ENCODE results near the gene ALPG. TPM values are rescaled to one million over a fixed set of nuclear protein-coding genes. Genes with fewer than 3 reads are reported as not detected.
"Not testable (repeated sequence)": the region's sequence is repeated elsewhere in the genome, so short reads cannot be mapped to it uniquely, and the experiment has no call there.

Gene ALPG
- total RNA-seq, 4 donors from 2014 or later: not detected

DNA sequence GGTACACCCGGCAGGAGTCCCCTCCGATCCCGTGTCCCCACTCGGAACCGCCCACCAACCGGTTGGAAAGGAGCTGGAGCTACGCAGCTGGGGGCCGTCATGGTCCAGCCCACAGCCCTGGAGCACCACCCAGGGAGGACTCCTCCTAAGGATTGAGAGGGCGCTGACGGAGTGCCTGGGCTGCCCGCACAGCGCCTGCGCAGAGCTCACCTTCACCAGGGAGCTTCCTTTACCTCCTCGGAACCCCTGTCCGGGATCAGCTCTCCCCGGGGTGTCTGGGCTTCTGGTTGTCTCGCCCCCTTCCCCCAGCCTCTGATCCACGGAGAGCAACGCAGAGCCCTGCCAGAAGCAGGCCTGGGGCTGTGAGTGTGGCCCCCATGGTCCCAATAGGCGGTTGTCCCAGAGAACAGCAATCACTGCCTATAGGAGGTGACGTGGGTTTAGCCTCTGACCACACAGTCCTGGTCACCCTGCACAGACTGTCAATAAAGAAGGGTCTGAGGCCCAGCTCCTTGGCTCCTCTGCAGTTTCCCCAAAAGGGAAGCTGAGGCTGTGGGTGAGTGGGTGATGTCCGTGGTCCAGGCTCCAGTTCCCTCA is 14.6 kb downstream of the ALPG start:
- Histone ChIP-seq H3K4me1 (peaks cover 0 to 25% (median 1%) of the 10 kb centered on the region in 4 donors), H3K4me3 (peak overlapping the region in 2 of 4 donors; percentile 37), H3K36me3 (no peaks in the 10 kb centered on the region), H3K27ac (no peak overlapping the region), H3K27me3 (peaks cover 0 to 35% of the 10 kb centered on the region in 2 donors), H3K9me3 (peaks cover 0 to 2% (median 0%) of the 10 kb centered on the region in 4 donors)
- no peak for DNase-seq
- TF ChIP-seq, protein P1, sequence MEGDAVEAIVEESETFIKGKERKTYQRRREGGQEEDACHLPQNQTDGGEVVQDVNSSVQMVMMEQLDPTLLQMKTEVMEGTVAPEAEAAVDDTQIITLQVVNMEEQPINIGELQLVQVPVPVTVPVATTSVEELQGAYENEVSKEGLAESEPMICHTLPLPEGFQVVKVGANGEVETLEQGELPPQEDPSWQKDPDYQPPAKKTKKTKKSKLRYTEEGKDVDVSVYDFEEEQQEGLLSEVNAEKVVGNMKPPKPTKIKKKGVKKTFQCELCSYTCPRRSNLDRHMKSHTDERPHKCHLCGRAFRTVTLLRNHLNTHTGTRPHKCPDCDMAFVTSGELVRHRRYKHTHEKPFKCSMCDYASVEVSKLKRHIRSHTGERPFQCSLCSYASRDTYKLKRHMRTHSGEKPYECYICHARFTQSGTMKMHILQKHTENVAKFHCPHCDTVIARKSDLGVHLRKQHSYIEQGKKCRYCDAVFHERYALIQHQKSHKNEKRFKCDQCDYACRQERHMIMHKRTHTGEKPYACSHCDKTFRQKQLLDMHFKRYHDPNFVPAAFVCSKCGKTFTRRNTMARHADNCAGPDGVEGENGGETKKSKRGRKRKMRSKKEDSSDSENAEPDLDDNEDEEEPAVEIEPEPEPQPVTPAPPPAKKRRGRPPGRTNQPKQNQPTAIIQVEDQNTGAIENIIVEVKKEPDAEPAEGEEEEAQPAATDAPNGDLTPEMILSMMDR (IDR thresholded peaks at IDR 0.05): no peak
- no peak for TF ChIP-seq POLR2A (IDR thresholded peaks at IDR 0.05)

- no peak overlapping the region for H3K4me3 ChIP-seq
- H3K9me3 ChIP-seq: peaks cover 0 to 2% (median 0%) of the 10 kb centered on the region in 4 donors
- no peaks in the 10 kb centered on the region for H3K36me3 ChIP-seq
- H3K4me1 ChIP-seq: peaks cover 0 to 25% (median 1%) of the 10 kb centered on the region in 4 donors
- no peak for DNase-seq
- H3K27ac ChIP-seq: no peak overlapping the region
- peaks cover 0 to 35% of the 10 kb centered on the region in 2 donors for H3K27me3 ChIP-seq
- TF ChIP-seq, protein P1 (IDR thresholded peaks at IDR 0.05): no peak
- TF ChIP-seq POLR2A (IDR thresholded peaks at IDR 0.05): no peak
Observed at GRCh38 chr2:232422051-232422450, 15.4 kb downstream of the ALPG start.

DNA sequence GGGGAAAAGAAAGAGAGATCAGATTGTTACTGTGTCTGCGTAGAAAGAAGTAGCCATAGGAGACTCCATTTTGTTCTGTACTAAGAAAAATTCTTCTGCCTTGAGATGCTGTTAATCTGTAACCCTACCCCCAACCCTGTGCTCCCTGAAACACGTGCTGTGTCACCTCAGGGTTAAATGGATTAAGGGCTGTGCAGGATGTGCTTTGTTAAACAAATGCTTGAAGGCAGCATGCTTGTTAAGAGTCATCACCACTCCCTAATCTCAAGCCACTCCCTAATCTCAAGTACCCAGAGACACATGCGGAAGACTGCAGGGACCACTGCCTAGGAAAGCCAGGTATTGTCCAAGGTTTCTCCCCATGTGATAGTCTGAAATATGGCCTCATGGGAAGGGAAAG is 16.4 kb downstream of the ALPG start:
- H3K36me3 ChIP-seq, H3K9me3 ChIP-seq, H3K4me3 ChIP-seq, DNase-seq, H3K27ac ChIP-seq: not testable (repeated sequence)
- H3K27me3 ChIP-seq: peaks cover 0 to 34% of the 10 kb centered on the region in 2 donors
- peaks cover 0 to 25% (median 1%) of the 10 kb centered on the region in 4 donors for H3K4me1 ChIP-seq

DNA sequence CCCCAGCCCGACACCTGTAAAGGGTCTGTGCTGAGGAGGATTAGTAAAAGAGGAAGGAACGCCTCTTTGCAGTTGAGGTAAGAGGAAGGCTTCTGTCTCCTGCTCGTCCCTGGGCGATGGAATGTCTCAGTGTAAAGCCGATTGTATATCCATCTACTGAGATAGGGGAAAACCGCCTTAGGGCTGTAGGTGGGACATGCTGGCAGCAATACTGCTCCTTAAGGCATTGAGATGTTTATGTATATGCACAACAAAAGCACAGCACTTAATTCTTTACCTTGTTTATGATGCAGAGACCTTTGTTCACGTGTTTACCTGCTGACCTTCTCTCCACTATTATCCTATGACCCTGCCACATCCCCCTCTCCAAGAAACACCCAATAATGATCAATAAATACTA is 16.8 kb downstream of the ALPG start:
- H3K4me3 ChIP-seq, H3K36me3 ChIP-seq, H3K27ac ChIP-seq, H3K9me3 ChIP-seq, DNase-seq: not testable (repeated sequence)
- Histone ChIP-seq H3K27me3 (peaks cover 0 to 30% of the 10 kb centered on the region in 2 donors), H3K4me1 (peaks cover 0 to 25% (median 1%) of the 10 kb centered on the region in 4 donors)

DNA sequence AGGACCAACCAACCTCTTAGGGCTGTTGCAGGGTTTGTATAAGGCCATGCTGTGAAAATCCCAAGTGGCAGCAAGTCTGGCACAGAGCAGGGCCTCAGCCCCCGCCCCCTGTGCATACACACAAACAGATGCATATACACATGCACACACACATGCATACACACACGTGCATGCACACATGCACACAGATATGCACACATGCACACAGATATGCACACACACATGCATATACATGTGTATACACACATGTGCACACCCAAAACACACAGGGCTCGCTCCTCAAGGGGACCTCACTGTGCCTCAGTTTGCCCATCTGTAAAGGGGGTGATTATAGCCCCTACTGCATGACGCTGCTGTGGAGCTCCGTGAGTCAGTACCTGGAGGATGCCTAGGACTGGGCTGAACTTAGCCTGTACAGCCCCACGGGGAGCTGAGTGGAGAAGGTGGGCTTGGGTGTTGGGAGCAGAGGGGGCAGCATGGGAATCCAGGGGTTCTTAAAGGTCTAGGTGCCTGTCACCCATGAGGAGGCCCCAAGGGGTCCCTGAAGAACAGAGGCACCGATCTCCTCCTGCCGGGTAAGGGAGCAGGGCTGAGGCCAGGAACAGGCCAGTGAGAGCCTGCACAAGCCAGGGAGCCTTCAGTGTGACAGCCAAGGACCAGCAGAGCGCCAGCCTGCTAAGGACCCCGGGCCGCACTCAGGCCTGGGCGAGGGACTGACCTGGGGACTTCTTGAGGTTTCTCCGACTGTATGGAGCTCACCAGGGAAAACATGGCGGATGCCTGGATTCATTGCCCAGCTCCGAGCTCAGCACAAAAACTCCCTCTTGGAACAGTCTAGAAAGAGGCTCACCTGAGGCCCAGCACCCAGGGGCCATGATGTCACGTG is 25.3 kb downstream of the ALPG start:
- no peak overlapping the region for H3K4me3 ChIP-seq
- no peaks in the 10 kb centered on the region for H3K9me3 ChIP-seq
- TF ChIP-seq, protein P1 (IDR thresholded peaks at IDR 0.05): no peak
- TF ChIP-seq POLR2A (IDR thresholded peaks at IDR 0.05): no peak
- H3K27ac ChIP-seq: no peak overlapping the region
- no peaks in the 10 kb centered on the region for H3K4me1 ChIP-seq
- H3K27me3 ChIP-seq: no peaks in the 10 kb centered on the region
- DNase-seq: peak in 1 of 3 donors; percentile 25
- no peaks in the 10 kb centered on the region for H3K36me3 ChIP-seq

- no peaks in the 10 kb centered on the region for H3K27me3 ChIP-seq
- no peaks in the 10 kb centered on the region for H3K4me1 ChIP-seq
- peak in 1 of 3 donors; percentile 42 for DNase-seq
- no peak overlapping the region for H3K27ac ChIP-seq
- H3K4me3 ChIP-seq: no peak overlapping the region
- H3K36me3 ChIP-seq: no peaks in the 10 kb centered on the region
- H3K9me3 ChIP-seq: no peaks in the 10 kb centered on the region
- no peak for TF ChIP-seq POLR2A (IDR thresholded peaks at IDR 0.05)
- TF ChIP-seq, protein P1 (IDR thresholded peaks at IDR 0.05): peak in 1 of 6 experiments; percentile 7
Observed at GRCh38 chr2:232432598-232433184, 26.0 kb downstream of the ALPG start.

GRCh38 chr2:232433622-232434021 is 27.0 kb downstream of the ALPG start:
- not testable (repeated sequence) for H3K36me3 ChIP-seq, H3K4me3 ChIP-seq, H3K27me3 ChIP-seq, H3K27ac ChIP-seq, H3K4me1 ChIP-seq, H3K9me3 ChIP-seq
- peak in 1 of 3 donors; percentile 17 for DNase-seq
